Neural cell (in vitro differentiated cells): Measurements from ENCODE around the gene FCN1. TPM values are rescaled to one million over a fixed set of nuclear protein-coding genes. Genes with fewer than 3 reads are reported as not detected.

Source experiments
- H2AFZ ChIP-seq: fragments of 200-600, 300-800 bp; sonication (generic), shearing (Covaris generic); 2 replicates; pipeline ENCODE4 v1.6.0; 2014; ENCODE audit warnings: low read depth, mild to moderate bottlenecking, antibody characterized with exemption, low read length, moderate library complexity
- H3F3A ChIP-seq: fragments of 200-600 bp; shearing (Covaris generic); 2 replicates; pipeline ENCODE4 v1.6.1; 2016; ENCODE audit warnings: mild to moderate bottlenecking, moderate library complexity, mixed read lengths, antibody characterized with exemption, low read length; ENCODE audit not compliant: insufficient read depth, poor library complexity, severe bottlenecking
- H3K27ac ChIP-seq: fragments of 200-600, 300-800 bp; sonication (generic), shearing (Covaris generic); 2 replicates; pipeline ENCODE4 v1.5.1; 2014; ENCODE audit warnings: mild to moderate bottlenecking, low read length, moderate library complexity
- H3K27me3 ChIP-seq: fragments of 300-800, 200-600 bp; sonication (generic), shearing (Covaris generic); 2 replicates; pipeline ENCODE4 v1.6.0; 2014; ENCODE audit warnings: mild to moderate bottlenecking, low read depth, low read length, moderate library complexity; ENCODE audit not compliant: insufficient read depth
- H3K36me3 ChIP-seq: fragments of 300-800, 200-600 bp; sonication (generic), shearing (Covaris generic); 2 replicates; pipeline ENCODE4 v1.5.1; 2014; ENCODE audit warnings: mild to moderate bottlenecking, antibody characterized with exemption, low read length, moderate library complexity; ENCODE audit not compliant: insufficient read depth
- H3K4me2 ChIP-seq: fragments of 300-800, 200-600 bp; sonication (generic), shearing (Covaris generic); 2 replicates; pipeline ENCODE4 v1.6.0; 2014; ENCODE audit warnings: mild to moderate bottlenecking, low read length
- H3K4me3 ChIP-seq: fragments of 300-800, 200-600 bp; sonication (generic), shearing (Covaris generic); 2 replicates; pipeline ENCODE4 v1.5.1; 2014; ENCODE audit warnings: mild to moderate bottlenecking, low read length, moderate library complexity
- H3K79me2 ChIP-seq: fragments of 200-600 bp; shearing (Covaris generic); replicated peaks from 2 replicates; pipeline ENCODE4 v1.6.0; 2014; ENCODE audit warnings: mild to moderate bottlenecking, low read length, moderate library complexity; ENCODE audit not compliant: insufficient read depth
- H3K9ac ChIP-seq: fragments of 300-800, 200-600 bp; sonication (generic), shearing (Covaris generic); 2 replicates; pipeline ENCODE4 v1.6.1; 2016; ENCODE audit warnings: mild to moderate bottlenecking, low read length, mixed read lengths
- H3K9me2 ChIP-seq: fragments of 200-600 bp; shearing (Covaris generic); 2 replicates; pipeline ENCODE4 v1.6.1; 2016; ENCODE audit warnings: mild to moderate bottlenecking, low read length, mixed read lengths; ENCODE audit not compliant: insufficient read depth
- H3K9me3 ChIP-seq: fragments of 200-600, 300-800 bp; sonication (generic), shearing (Covaris generic); 2 replicates; pipeline ENCODE4 v1.6.1; 2016; ENCODE audit warnings: mild to moderate bottlenecking, mixed run types, low read length, moderate library complexity, mixed read lengths
- H4K20me1 ChIP-seq: fragments of 200-600 bp; shearing (Covaris generic); 2 replicates; pipeline ENCODE4 v1.6.1; 2016; ENCODE audit warnings: mild to moderate bottlenecking, mixed run types; ENCODE audit not compliant: insufficient read depth
- CTCF ChIP-seq: fragments of 450-650 bp; IDR thresholded peaks from 2 replicates; pipeline ENCODE4 v1.5.1; 2014; ENCODE audit warnings: antibody characterized with exemption, mild to moderate bottlenecking, moderate library complexity; ENCODE audit not compliant: poor library complexity, severe bottlenecking
- EP300 ChIP-seq: fragments of 450-650 bp; conservative IDR thresholded peaks from 2 replicates; pipeline ENCODE4 v1.6.1; 2014; ENCODE audit warnings: antibody characterized with exemption, mild to moderate bottlenecking, moderate library complexity; ENCODE audit not compliant: poor library complexity, severe bottlenecking
- EZH2 ChIP-seq: fragments of 200-600, 300-800 bp; shearing (Covaris generic), sonication (generic); IDR thresholded peaks from 2 replicates; pipeline ENCODE4 v1.6.1; 2014; ENCODE audit warnings: antibody characterized with exemption, low read length, borderline replicate concordance, mild to moderate bottlenecking; ENCODE audit not compliant: insufficient read depth, poor library complexity, severe bottlenecking
- MXI1 ChIP-seq: fragments of 450-650 bp; conservative IDR thresholded peaks from 2 replicates; pipeline ENCODE4 v1.6.1; 2014; ENCODE audit warnings: antibody characterized with exemption, mild to moderate bottlenecking; ENCODE audit not compliant: poor library complexity, severe bottlenecking
- POLR2AphosphoS5 ChIP-seq: IDR thresholded peaks from 2 replicates; pipeline ENCODE4 v1.6.1; 2012
- RAD21 ChIP-seq: fragments of 450-650 bp; conservative IDR thresholded peaks from 2 replicates; pipeline ENCODE4 v1.6.1; 2014; ENCODE audit warnings: antibody characterized with exemption, mild to moderate bottlenecking, moderate library complexity
- REST ChIP-seq: IDR thresholded peaks from 2 replicates; pipeline ENCODE4 v1.6.1; 2012; ENCODE audit warnings: borderline replicate concordance
- SMC3 ChIP-seq: fragments of 450-650 bp; conservative IDR thresholded peaks from 2 replicates; pipeline ENCODE4 v1.6.1; 2014; ENCODE audit warnings: antibody characterized with exemption, mild to moderate bottlenecking, moderate library complexity; ENCODE audit not compliant: poor library complexity
- TAF1 ChIP-seq: IDR thresholded peaks from 2 replicates; pipeline ENCODE4 v1.6.1; 2012; ENCODE audit warnings: low read depth
- polyA plus RNA-seq: library from polyadenylated mRNA; depleted of rRNA; stranded (reverse); fragments of >200 nt; gene quantifications from 2 replicates; pipeline ENCODE4 v1.2.3, GENCODE V29; 2014

Gene FCN1
- polyA plus RNA-seq, 1 donor from 2014 or later, result not detected

GRCh38 chr9:134870301-134870694, 47.4 kb downstream of the FCN1 start:
- TF ChIP-seq POLR2AphosphoS5 (no peak), CTCF (no peak), EZH2 (no peak), RAD21 (no peak), EP300 (no peak), TAF1 (no peak), SMC3 (no peak), REST (no peak), MXI1 (no peak)
- no peaks in the 10 kb centered on the region for H3F3A ChIP-seq
- no peaks in the 10 kb centered on the region for H3K79me2 ChIP-seq
- H4K20me1 ChIP-seq, result no peaks in the 10 kb centered on the region
- no peaks in the 10 kb centered on the region for H3K9me2 ChIP-seq
- H3K27ac ChIP-seq, result no peak overlapping the region
- no peaks in the 10 kb centered on the region for H3K36me3 ChIP-seq
- H3K9ac ChIP-seq, result no peak overlapping the region
- no peaks in the 10 kb centered on the region for H3K27me3 ChIP-seq
- H3K9me3 ChIP-seq, result peaks cover 5% of the 10 kb centered on the region
- H3K4me2 ChIP-seq, result no peak overlapping the region
- no peak overlapping the region for H3K4me3 ChIP-seq
- H2AFZ ChIP-seq, result no peak overlapping the region

- peaks cover 5% of the 10 kb centered on the region for H3K9me3 ChIP-seq
- H3K27ac ChIP-seq, result no peak overlapping the region
- no peaks in the 10 kb centered on the region for H3K9me2 ChIP-seq
- H3F3A ChIP-seq, result no peaks in the 10 kb centered on the region
- H3K9ac ChIP-seq, result no peak overlapping the region
- TF ChIP-seq RAD21, result no peak
- TF ChIP-seq SMC3, result no peak
- no peak for TF ChIP-seq TAF1
- H4K20me1 ChIP-seq, result no peaks in the 10 kb centered on the region
- no peak overlapping the region for H3K4me3 ChIP-seq
- no peaks in the 10 kb centered on the region for H3K27me3 ChIP-seq
- H3K79me2 ChIP-seq, result no peaks in the 10 kb centered on the region
- H3K4me2 ChIP-seq, result no peak overlapping the region
- no peak overlapping the region for H2AFZ ChIP-seq
- H3K36me3 ChIP-seq, result no peaks in the 10 kb centered on the region
These were observed 48.0 kb downstream of the FCN1 start for GRCh38 chr9:134869554-134870300.
